ENCODE data around the gene LPXN. TPM values are rescaled to one million over a fixed set of nuclear protein-coding genes. Genes with fewer than 3 reads are reported as not detected.

LPXN gene
- total RNA-seq, 1 experiment from 2014 or later, result 2.2 TPM

GRCh38 chr11:58513747-58514367 is 61.8 kb downstream of the LPXN start:
- no peaks in the 10 kb centered on the region for H3K36me3 ChIP-seq (replicated peaks; ENCODE audit: control insufficient read depth, insufficient read depth, low read length)
- no peak overlapping the region for H3K4me3 ChIP-seq (ENCODE audit: insufficient read depth, low read depth, low read length)
- peak; percentile 31 for DNase-seq
- H3K27me3 ChIP-seq (ENCODE audit: control insufficient read depth, insufficient read depth, low read length), result no peaks in the 10 kb centered on the region

GRCh38 chr11:58511636-58512035 is 64.0 kb downstream of the LPXN start:
- no peaks in the 10 kb centered on the region for H3K27me3 ChIP-seq (ENCODE audit: control insufficient read depth, insufficient read depth, low read length)
- no peaks in the 10 kb centered on the region for H3K36me3 ChIP-seq (replicated peaks; ENCODE audit: control insufficient read depth, insufficient read depth, low read length)
- no peak for DNase-seq
- no peak overlapping the region for H3K4me3 ChIP-seq (ENCODE audit: insufficient read depth, low read depth, low read length)

- no peak for DNase-seq
Measured at GRCh38 chr11:58509748-58510147, 65.9 kb downstream of the LPXN start.

GRCh38 chr11:58508814-58509213 is 66.8 kb downstream of the LPXN start:
- DNase-seq, result no peak
- no peaks in the 10 kb centered on the region for H3K27me3 ChIP-seq (ENCODE audit: control insufficient read depth, insufficient read depth, low read length)
- no peak overlapping the region for H3K4me3 ChIP-seq (ENCODE audit: insufficient read depth, low read depth, low read length)
- H3K36me3 ChIP-seq (replicated peaks; ENCODE audit: control insufficient read depth, insufficient read depth, low read length), result no peaks in the 10 kb centered on the region

More at GRCh38 chr11:58509748-58510147, 65.9 kb downstream of the LPXN start:
- no peaks in the 10 kb centered on the region for H3K36me3 ChIP-seq (replicated peaks; ENCODE audit: control insufficient read depth, insufficient read depth, low read length)
- no peaks in the 10 kb centered on the region for H3K27me3 ChIP-seq (ENCODE audit: control insufficient read depth, insufficient read depth, low read length)
- H3K4me3 ChIP-seq (ENCODE audit: insufficient read depth, low read depth, low read length), result no peak overlapping the region

GRCh38 chr11:58508005-58508404 is 67.7 kb downstream of the LPXN start, which contains the start of gene OR5B21:
Gene OR5B21, minus strand, starts transcription at chr11:58508105. Its CDS starts 0 bp downstream, at chr11:58508105.
- Histone ChIP-seq H3K36me3 (replicated peaks; ENCODE audit: control insufficient read depth, insufficient read depth, low read length) (no peaks in the 10 kb centered on the region), H3K27me3 (ENCODE audit: control insufficient read depth, insufficient read depth, low read length) (no peaks in the 10 kb centered on the region), H3K4me3 (ENCODE audit: insufficient read depth, low read depth, low read length) (no peak within 1 kb of the TSS)
- no peak for DNase-seq

GRCh38 chr11:58507355-58507754 is 68.3 kb downstream of the LPXN start:
- H3K27me3 ChIP-seq (ENCODE audit: control insufficient read depth, insufficient read depth, low read length), result no peaks in the 10 kb centered on the region
- no peaks in the 10 kb centered on the region for H3K36me3 ChIP-seq (replicated peaks; ENCODE audit: control insufficient read depth, insufficient read depth, low read length)
- H3K4me3 ChIP-seq (ENCODE audit: insufficient read depth, low read depth, low read length), result no peak overlapping the region
- no peak for DNase-seq

GRCh38 chr11:58506935-58507334 is 68.7 kb downstream of the LPXN start:
- H3K4me3 ChIP-seq (ENCODE audit: insufficient read depth, low read depth, low read length), result no peak overlapping the region
- H3K36me3 ChIP-seq (replicated peaks; ENCODE audit: control insufficient read depth, insufficient read depth, low read length), result no peaks in the 10 kb centered on the region
- H3K27me3 ChIP-seq (ENCODE audit: control insufficient read depth, insufficient read depth, low read length), result no peaks in the 10 kb centered on the region
- DNase-seq, result no peak

GRCh38 chr11:58505849-58506248 is 69.8 kb downstream of the LPXN start:
- H3K36me3 ChIP-seq (replicated peaks; ENCODE audit: control insufficient read depth, insufficient read depth, low read length), result no peaks in the 10 kb centered on the region
- H3K4me3 ChIP-seq (ENCODE audit: insufficient read depth, low read depth, low read length), result no peak overlapping the region
- no peaks in the 10 kb centered on the region for H3K27me3 ChIP-seq (ENCODE audit: control insufficient read depth, insufficient read depth, low read length)
- DNase-seq, result no peak

GRCh38 chr11:58504232-58504631 is 71.4 kb downstream of the LPXN start:
- no peaks in the 10 kb centered on the region for H3K27me3 ChIP-seq (ENCODE audit: control insufficient read depth, insufficient read depth, low read length)
- no peaks in the 10 kb centered on the region for H3K36me3 ChIP-seq (replicated peaks; ENCODE audit: control insufficient read depth, insufficient read depth, low read length)
- DNase-seq, result no peak
- H3K4me3 ChIP-seq (ENCODE audit: insufficient read depth, low read depth, low read length), result no peak overlapping the region

- no peaks in the 10 kb centered on the region for H3K36me3 ChIP-seq (replicated peaks; ENCODE audit: control insufficient read depth, insufficient read depth, low read length)
- no peaks in the 10 kb centered on the region for H3K27me3 ChIP-seq (ENCODE audit: control insufficient read depth, insufficient read depth, low read length)
- H3K4me3 ChIP-seq (ENCODE audit: insufficient read depth, low read depth, low read length), result no peak overlapping the region
- DNase-seq, result no peak
Measured at GRCh38 chr11:58503361-58503856, 72.2 kb downstream of the LPXN start.

GRCh38 chr11:58502004-58502403 is 73.7 kb downstream of the LPXN start:
- Histone ChIP-seq H3K27me3 (ENCODE audit: control insufficient read depth, insufficient read depth, low read length) (no peaks in the 10 kb centered on the region), H3K4me3 (ENCODE audit: insufficient read depth, low read depth, low read length) (no peak overlapping the region), H3K36me3 (replicated peaks; ENCODE audit: control insufficient read depth, insufficient read depth, low read length) (no peaks in the 10 kb centered on the region)
- no peak for DNase-seq

GRCh38 chr11:58498464-58498863 is 77.2 kb downstream of the LPXN start:
- Histone ChIP-seq H3K27me3 (ENCODE audit: control insufficient read depth, insufficient read depth, low read length) (no peaks in the 10 kb centered on the region), H3K36me3 (replicated peaks; ENCODE audit: control insufficient read depth, insufficient read depth, low read length) (no peaks in the 10 kb centered on the region), H3K4me3 (ENCODE audit: insufficient read depth, low read depth, low read length) (no peak overlapping the region)
- DNase-seq, result no peak

- DNase-seq, result no peak
- Histone ChIP-seq H3K36me3 (replicated peaks; ENCODE audit: control insufficient read depth, insufficient read depth, low read length) (no peaks in the 10 kb centered on the region), H3K27me3 (ENCODE audit: control insufficient read depth, insufficient read depth, low read length) (no peaks in the 10 kb centered on the region), H3K4me3 (ENCODE audit: insufficient read depth, low read depth, low read length) (no peak overlapping the region)
Measured at GRCh38 chr11:58497951-58498350, 77.7 kb downstream of the LPXN start.

- H3K36me3 ChIP-seq (replicated peaks; ENCODE audit: control insufficient read depth, insufficient read depth, low read length), result no peaks in the 10 kb centered on the region
- H3K4me3 ChIP-seq (ENCODE audit: insufficient read depth, low read depth, low read length), result no peak overlapping the region
- H3K27me3 ChIP-seq (ENCODE audit: control insufficient read depth, insufficient read depth, low read length), result no peaks in the 10 kb centered on the region
- DNase-seq, result peak; percentile 5
Measured at GRCh38 chr11:58495906-58496305, 79.8 kb downstream of the LPXN start.

- no peak for DNase-seq
- no peak overlapping the region for H3K4me3 ChIP-seq (ENCODE audit: insufficient read depth, low read depth, low read length)
- no peaks in the 10 kb centered on the region for H3K27me3 ChIP-seq (ENCODE audit: control insufficient read depth, insufficient read depth, low read length)
- no peaks in the 10 kb centered on the region for H3K36me3 ChIP-seq (replicated peaks; ENCODE audit: control insufficient read depth, insufficient read depth, low read length)
Measured at GRCh38 chr11:58494101-58494500, 81.6 kb downstream of the LPXN start.

- H3K4me3 ChIP-seq (ENCODE audit: insufficient read depth, low read depth, low read length), result no peak overlapping the region
- H3K36me3 ChIP-seq (replicated peaks; ENCODE audit: control insufficient read depth, insufficient read depth, low read length), result no peaks in the 10 kb centered on the region
- no peak for DNase-seq
- no peaks in the 10 kb centered on the region for H3K27me3 ChIP-seq (ENCODE audit: control insufficient read depth, insufficient read depth, low read length)
Measured at GRCh38 chr11:58493676-58494075, 82.0 kb downstream of the LPXN start.
